ENCODE data around the gene CHADL.

Gene CHADL

DNA sequence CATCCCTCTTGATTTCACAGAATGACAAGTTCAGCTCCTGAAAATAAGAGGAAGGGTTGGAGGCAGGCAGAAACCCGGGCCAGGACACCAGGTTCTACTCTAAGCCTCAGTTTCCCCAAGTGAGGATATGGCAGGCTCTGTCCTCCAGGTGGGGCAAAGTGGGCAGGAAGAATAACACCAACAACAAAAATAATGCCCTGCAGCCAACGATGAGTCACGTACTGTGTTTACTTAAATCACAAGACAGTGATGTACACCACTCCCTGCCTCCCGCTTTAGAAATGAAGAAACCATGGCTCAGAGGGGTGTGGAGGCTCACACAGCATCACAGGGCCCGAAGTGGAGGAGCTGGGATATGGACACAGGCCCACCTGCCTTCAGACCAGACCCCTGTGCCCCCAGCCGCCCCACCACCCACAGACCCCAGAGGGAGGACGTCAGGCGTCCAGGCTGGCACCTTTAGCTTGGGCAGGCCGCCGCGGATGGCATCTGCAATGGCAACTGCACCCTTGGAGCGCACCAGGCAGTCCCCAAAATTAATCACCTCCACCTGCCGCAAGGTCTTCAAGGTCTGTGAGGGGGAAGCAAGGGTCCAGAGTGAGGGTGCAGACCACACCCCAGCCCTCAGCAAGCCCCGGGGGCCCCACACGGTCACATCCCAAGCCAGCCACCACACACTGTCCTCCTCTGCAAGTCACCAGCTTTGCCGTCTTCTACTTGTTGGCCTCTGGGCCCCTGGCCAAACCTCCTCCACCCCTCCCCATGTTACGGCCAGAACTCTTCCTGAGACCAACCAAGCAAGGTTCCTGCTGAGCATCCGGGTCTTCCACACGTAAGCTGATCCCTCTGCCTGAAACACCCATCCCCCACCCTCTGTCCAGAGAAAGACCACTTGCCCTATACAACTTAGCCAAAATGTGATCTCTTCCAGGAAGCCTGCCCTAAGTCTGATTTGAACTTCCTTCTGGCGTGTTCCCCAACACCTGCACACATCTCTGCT lies 15.8 kb upstream of the CHADL start:
- no peak for DNase-seq

DNA sequence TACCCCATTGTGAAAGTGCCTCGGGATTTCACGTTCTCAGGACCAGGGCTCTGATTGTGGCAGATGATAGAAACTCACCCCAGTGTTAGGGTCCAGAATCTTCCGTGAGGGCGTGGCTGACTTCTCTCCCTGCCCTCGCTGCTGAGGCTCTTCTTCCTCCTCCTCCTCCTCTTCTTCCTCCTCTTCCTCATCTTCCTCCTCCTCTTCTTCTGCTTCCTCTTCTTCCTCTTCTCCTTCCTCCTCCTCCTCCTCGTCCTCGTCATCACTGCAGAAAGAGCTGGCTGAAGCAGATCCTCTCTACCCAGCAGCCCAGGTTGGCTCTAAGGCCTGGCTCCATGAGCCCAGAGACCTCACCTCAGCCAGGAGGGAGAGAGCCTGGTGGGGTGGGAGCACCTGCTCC lies 13.5 kb upstream of the CHADL start:
- no peak for DNase-seq

DNA sequence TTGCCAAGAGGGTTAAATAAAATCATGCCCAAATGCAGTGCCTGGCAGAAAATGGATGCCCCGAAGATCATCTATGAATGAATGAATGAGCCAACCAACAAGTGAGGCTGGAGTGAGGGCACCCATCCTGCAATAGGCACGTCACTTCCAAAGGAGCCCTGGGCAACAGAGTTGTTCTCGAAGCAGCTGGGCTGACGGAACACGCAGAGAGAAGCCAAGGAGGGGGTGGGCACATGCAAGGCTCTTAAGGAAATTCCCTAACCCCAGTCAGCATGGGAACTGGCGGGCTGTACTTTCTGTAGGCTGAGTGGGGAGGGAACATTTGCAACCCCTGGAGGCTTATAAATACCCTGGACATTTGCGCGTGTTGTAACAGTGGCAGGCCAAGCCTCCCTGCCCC lies 11.6 kb upstream of the CHADL start:
- no peak for DNase-seq

DNA sequence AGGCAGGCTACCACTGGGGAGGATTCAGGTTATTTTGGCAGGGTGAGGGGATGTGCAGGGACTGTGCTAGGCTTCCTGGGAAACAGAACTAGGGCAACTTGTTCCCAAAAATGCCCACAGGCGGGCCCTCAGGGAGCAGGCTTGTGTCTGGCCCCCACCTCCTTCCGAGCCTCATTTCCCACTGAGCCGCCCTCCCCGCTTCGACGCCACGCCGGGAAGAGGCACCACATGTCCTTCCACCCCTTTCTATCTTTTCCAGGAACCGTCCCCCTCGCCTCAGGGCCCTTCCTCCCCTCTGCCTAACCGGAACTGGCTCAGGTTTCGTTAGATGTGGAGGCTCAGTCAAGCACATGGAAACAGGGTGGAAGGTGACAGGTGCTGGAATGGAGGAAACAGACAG lies 9.4 kb upstream of the CHADL start:
- no peak for DNase-seq

DNA sequence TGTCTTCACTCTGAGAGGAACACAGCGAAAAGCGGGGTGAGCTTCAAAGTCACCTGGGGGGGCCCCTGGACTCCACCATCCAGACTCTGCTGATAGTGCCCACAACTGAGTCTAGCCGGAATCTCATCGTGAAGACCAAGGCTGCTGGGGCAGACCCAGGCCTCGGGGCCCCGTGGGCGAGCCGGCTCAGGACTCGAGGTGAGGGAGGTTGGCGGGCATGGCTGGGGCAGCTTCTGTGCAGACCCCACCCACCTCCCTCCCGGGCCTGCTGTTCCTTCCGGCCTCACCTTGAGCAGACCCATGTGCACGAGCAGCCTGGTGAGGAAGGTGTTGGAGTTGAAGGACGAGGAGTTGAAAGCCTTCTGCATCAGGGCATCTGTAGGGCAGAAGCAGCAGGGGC lies 8.7 kb upstream of the CHADL start:
- DNase-seq: no peak

DNA sequence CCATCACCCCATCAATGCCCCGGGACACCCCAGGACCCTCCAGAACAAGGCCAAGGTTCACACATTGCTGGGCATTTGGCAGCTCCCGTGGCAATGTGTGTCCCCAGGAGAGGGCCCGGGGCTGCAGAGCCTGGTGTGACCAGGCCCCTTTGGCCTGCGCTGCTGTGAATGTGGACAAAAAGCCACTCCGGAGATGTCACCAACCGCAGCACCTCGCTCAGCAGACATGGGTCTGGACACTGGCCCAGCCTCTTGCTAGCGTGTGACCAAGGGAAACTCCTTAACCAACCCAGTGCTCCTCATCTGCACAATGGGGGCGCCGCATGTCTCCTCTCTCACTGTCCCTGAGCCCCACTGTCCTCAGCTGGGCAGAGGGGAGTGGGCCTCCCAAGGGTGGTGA lies 8.0 kb upstream of the CHADL start:
- no peak for DNase-seq

DNA sequence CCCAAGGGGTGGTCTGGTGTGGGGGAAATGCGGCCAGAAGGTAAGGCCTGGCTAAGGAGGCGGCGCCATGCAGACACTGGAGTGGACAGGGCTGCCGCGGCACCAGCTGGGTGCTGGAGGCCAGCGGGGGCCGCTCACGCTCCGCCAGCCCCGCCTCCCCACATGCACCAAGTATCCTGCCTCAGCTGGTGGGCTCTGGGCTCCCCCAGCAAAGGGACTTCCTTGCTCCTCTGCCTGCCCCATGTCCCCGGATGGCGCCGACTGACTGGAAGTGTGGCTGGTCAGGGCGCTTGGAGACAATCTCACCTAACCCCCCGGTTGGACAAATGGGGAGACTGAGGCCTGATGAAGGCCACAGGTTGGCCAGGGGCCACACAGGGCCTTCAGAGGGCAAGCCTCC lies 7.6 kb upstream of the CHADL start:
- DNase-seq: no peak

DNA sequence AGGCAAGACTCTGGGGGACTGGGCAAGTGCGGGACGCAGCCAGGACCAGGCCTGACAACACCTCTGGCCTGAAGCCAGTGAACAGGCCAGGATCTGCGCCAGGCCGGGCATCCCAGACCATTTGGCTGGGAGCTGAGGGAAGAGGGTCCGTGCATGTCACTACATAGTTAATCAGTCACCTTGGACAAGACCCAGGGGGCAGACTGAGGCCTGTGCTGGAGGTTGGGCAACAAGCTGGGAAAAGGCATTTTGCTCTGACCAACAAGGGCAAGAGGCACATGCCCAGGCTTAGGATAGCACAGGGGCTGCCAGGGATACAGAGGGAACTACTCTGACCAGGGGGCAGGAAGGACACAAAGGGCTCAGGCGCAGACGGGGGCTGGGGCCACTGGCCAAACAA lies 7.0 kb upstream of the CHADL start:
- DNase-seq: no peak

DNA sequence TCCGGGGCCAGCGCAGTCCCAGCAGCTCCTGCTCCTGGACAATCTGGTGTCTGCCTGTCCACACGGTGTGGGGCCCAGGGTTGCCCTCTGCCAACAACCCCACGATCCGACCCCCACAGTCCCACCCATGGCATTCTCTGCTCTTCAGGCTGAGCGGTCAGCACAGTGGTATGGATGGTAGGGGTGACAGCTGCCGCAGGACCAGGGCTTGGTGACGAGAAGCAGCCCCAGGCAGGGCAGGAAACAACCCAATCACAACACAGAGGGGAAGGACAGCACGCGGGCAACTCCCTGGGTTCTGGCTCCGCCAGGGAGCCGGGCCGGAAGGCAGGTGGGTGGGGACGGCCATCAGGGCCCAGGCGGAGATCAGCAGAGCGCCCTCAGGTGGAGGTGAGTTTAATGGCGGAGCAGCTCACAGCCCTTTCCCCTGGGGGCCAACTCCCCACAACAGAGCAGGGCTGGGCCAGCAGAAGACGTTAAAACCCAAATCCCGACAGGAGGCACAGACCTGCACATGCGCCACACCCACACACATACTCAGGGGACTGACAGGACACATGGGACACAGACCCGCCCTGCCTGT lies 5.3 kb upstream of the CHADL start:
- no peak for DNase-seq

DNA sequence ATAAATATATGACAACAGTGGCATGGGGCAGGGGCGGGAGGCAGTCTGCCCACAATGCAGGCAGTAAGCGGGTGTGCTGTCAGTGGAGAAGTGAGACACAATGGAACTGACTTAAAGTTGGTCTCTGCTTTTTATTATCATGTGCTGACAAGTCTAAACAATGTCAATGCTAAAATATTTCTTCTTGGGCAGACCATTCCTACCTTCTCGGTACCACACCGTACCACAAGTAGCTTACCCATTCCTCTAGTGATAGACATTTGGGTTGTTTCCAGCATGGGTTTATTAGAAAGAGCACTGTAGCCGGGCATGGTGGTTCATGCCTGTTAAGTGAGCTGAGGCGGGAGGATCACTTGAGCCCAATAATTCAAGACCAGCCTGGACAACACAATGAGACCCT lies 2.6 kb upstream of the CHADL start:
- no peak for DNase-seq

DNA sequence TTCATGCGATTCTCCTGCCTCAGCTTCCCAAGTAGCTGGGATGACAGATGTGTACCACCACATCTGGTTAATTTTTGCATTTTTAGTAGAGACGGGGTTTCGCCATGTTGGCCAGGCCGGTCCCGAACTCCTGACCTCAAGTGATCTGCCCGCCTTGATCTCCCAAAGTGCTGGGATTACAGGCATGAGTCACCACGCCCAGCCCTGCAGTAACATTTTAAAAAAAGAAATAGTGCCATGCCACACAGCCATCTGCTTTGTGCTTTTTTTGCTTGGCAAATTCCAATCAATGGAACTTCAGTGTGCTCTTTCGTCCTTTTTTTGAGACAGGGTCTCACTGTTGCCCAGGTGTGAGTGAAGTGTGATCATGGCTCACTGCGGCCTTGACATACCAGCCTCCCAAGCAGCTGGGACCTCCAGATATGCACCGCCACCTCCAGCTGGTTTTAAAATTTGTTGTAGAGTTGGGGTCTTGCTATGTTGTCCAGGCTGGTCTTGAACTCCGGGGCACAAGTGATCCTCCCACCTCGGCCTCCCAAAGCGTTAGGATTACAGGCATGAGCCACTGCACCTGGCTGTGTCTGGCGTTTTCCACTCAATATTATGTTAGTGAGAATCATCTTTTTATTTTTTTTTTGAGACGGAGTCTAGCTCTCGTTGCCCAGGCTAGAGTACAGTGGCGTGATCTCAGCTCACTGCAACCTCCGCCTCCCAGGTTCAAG lies 1.8 kb upstream of the CHADL start:
- DNase-seq: no peak

DNA sequence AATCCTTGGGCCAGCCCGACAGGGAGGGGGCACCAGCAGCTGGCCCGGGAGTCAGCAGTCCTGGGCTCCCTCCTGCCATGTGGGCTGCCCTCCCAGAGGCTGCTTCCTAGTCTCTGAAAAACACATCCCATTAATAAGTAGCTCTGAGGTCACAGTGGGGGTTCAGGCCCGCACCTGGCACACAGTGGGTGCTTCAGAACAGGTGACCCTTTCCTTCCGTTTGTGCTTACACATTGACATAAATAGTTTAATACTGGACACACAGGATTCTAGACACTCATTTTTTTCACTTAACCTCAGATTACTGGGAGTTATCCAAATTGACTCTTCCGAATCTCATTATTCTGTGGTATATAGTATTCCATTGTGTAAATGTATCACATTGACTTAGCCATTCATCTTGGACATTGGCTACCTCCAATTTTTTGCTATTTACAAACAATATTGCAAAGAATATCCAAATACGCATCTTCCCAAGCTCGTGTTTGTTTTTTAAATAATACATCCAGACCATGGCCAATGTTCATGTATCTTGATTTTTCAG lies 474 bp upstream of the CHADL start:
- no peak for DNase-seq

DNA sequence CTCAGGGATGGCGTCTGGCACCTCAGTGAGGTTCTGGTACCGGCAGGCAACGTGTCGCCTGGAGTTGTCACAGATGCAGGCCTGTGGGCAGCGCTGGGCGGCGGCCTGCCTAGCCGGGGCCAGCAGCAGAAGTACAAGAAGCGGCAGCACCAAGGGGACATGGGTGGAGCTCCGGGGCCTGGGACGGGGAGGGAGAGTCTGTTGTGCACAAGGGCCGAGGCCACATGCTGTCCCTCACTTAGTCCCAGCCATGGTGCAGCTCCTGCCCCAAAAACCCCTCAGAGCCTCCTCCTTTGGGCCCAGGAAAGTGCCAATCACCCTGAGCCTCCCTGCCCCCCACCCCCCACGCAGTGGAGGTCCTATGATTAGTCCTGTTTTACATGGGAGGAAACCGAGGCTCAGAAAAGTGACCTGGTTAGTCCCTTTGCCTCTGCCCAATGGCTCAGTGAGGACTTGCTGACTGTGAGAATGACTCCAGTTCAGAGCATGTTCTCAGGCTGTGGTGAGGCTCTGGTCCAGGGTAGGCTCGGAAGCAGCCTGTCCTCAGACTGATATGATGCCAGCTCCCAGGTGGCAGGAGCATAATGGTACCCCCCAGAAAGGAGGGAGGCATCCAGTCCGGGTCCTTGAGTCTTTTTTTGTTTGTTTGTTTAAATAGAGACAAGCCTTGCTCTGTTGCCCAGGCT lies 1.1 kb downstream of the CHADL start:
- DNase-seq: no peak

DNA sequence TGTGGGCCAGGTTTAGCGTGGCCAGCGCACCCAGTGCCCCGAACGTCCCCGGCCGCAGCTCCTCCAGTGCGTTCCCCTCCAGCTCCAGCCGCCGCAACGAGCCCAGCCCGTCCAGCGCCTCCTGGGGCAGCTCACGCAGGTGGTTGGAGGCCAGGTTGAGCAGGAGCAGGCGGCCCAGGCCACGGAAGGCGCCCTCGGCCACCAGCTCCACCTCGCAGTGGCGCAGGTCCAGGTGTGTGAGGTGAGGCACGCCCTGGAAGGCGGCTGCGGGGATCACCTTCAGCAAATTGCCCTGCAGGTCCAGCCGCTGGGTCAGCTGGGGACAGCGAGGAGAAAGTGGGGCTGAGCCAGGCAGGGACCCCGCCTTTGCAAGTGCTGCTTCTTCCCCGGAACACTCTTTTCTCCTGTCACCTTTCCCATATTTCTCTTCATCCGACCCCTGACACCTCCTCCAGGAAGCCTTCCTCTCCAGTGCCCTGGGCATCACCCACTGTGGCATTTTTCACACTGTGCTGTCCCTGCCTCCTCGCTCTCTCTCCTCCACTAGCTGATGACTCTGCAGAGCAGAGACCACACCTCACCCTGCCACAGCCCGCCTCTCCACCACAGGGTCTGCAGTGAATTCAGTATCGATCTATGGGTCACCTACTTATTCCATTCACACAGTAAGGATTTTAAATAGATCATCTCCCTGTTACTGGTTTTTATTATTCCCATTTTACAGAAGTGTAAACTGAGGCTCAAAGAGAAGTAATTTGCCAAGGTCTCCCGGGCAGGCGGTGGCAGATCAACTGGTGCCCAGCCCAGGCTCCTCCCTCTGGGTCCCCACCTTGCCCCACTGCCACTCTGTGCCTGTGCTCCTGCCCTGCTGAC lies 1.9 kb downstream of the CHADL start:
- DNase-seq: no peak

DNA sequence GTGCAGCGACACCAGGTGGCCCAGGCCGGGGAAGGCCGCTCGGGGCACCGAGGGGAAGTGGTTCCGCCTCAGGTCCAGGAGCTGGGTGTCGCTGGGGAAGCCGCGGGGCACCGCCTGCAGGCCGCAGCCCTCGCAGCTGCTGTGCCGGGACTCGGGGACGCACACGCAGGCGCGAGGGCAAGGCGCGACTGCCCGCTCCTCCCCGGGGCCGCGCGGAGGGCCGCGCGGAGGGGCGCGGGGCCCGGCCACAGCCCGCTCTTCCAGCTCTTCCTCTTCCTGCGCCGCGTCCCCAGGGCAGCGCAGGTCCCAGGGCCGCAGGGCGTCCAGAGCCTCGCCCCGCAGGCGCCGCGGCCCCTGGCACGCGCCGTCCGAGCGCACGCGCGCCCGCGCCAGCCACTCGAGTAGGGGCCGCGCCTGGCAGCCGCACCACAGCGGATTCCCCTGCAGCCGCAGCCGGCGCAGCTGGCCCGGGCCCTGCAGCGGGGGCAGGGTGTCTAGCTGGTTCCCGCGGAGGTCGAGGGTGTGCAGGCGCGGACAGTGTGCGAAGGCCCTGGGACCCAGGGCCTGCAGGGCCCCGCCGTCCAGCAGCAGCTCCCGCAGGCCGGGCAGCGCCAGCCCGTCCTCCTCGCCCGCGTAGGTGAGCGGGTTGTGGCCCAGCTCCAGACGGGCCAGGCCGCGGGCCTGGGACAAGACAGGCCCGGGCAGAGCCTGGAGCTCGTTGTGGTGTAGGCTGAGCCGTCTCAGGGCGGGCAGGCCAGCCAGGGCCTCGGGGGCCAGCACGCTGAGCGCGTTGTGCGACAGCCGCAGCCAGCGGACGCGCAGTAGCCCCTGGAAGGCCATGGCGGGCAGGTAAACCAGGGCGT lies 2.8 kb downstream of the CHADL start:
- peak; percentile 33 for DNase-seq

DNA sequence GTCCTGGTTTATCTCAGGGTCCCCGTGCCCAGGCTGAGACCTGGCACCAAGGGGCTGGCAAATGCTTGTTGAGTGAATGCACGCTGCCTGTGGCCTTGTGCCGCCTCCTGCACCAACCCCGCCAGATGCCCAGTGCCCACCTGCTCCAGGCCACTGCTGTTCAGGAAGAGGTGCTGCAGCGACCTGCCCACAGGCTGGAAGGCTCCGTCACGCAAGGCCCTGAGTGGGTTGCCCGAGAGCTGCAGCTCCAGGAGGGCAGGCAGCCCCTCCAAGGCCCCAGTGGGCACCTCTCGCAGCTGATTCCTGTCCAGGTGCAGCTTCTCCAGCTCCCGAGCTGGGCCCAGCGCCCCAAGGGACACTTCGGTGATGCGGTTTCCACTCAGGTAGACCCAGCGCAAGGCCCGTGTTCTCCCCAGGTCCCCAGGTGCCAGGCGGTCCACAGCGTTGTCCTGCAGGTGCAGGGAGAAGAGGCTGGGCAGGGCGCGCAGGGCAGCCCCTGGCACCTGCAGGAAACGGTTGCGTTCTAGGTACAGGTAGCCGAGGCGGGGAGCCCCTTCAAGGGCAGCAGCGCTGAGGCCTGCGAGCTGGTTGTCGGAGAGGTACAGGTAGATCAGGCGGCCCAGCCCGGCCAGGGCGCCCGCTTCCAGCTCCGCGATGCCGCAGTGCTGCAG lies 3.6 kb downstream of the CHADL start:
- DNase-seq: no peak

DNA sequence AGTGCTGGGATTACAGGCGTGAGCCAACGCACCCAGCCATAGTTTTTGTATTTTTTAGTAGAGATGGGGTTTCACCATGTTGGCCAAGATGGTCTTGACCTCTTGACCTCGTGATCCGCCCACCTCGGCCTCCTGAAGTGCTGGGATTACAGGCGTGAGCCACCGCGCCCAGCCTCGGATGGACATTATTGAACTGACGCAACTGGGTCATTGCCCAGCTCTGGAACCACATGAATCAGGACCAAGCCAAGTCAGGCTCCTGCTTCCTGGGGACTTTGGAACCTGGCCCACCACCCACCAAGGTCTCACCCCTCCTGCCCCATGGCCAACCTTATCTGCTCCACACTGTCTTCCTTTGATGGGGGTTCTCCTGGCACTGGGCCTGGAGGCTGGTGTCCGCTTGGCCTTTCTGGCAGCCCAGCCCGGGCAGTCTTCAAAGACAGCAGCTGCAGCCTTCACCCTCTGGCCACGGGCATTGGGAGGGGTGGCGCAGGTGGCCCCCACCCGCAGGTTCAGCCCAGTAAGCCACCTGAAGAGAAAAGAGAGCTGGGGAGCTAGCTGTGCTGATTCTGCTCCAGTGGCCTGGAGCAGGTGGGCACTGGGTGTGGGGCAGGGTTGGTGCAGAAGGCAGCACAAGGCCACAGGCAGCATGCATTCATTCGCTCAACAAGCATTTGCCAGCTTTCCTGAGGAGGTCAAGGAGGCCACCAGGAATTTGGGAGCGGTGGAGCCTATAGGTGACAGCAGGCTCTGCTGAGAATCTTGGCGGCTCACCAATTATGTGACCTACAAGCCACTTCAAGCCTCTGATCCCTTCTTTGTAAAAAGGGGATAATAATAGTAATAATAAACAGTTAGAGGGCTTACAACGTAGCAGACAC lies 5.7 kb downstream of the CHADL start:
- DNase-seq: no peak

DNA sequence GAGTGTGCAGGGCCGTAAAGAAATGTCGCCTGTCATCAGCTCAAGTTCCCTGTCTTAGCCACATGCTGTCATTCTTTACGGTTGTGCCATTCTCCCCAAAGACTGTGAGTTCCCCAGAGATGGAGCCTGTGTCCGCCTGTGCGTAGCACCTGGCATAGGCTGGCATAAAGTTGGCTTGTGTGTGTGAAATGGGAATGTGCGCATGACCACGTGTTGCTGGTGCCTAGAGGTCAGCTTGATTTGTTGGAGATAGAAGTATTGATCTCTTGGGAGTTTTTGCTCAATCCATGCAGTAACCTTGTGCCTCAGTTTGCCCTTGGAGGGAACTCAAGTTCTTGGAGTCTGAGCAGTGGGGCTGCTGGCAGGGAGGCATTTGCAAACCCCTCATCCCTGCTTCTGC lies 9.4 kb downstream of the CHADL start:
- no peak for DNase-seq

DNA sequence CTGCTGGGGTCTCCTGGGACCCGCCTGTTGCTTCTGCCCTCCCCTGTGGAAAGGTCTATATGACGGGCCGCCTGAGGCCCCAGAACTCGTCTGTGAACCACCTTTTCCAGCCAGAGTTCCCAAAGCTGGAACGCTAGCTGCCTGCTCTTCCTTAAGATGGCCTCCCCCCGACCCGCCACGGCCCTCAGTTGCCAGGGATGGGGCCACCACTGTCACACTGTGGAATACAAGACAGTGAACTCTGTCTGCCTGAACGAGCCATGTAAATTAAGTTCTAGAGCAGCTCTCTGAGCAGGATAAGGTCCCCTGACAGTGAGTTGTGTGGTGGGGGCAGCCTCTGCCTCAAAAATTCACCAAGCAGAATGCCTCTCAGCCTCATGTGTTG lies 10.3 kb downstream of the CHADL start:
- DNase-seq: no peak

All from fibroblast of skin of abdomen (primary cell).